KMS-11 (cell line): ENCODE results near the gene CLDN9.

ENCODE experiments used
- H2AFZ ChIP-seq: fragments of 200-600 bp; sonication (generic); 2 replicates; pipeline ENCODE4 v1.6.1; 2016; ENCODE audit warnings: antibody characterized with exemption, mixed run types, low read depth
- H3K27ac ChIP-seq: fragments of 200-600 bp; sonication (generic); 2 replicates; pipeline ENCODE4 v1.6.1; 2016; ENCODE audit warnings: mild to moderate bottlenecking, mixed run types
- H3K27me3 ChIP-seq: fragments of 200-600 bp; sonication (generic); 2 replicates; pipeline ENCODE4 v1.6.1; 2017; ENCODE audit warnings: mild to moderate bottlenecking, low read depth, mixed run types, moderate library complexity; ENCODE audit not compliant: insufficient read depth
- H3K36me3 ChIP-seq: fragments of 200-600 bp; sonication (generic); 2 replicates; pipeline ENCODE4 v1.6.1; 2017; ENCODE audit warnings: mild to moderate bottlenecking, mixed run types; ENCODE audit not compliant: insufficient read depth
- H3K4me1 ChIP-seq: fragments of 200-600 bp; sonication (generic); 2 replicates; pipeline ENCODE4 v1.6.1; 2016; ENCODE audit warnings: mild to moderate bottlenecking, low read depth, mixed run types; ENCODE audit not compliant: poor library complexity, severe bottlenecking
- H3K4me2 ChIP-seq: fragments of 200-600 bp; sonication (generic); 2 replicates; pipeline ENCODE4 v1.7.0; 2016; ENCODE audit warnings: mild to moderate bottlenecking, mixed run types
- H3K4me3 ChIP-seq: fragments of 200-600 bp; sonication (generic); IDR thresholded peaks from 2 replicates; pipeline ENCODE4 v1.6.1; 2017; ENCODE audit warnings: low read depth, low read length, mixed read lengths; ENCODE audit not compliant: insufficient read depth
- H3K79me2 ChIP-seq: fragments of 200-600 bp; sonication (generic); 2 replicates; pipeline ENCODE4 v1.6.1; 2016; ENCODE audit warnings: low read depth, mixed run types; ENCODE audit not compliant: insufficient read depth
- H3K9ac ChIP-seq: fragments of 200-600 bp; sonication (generic); 2 replicates; pipeline ENCODE4 v1.6.1; 2016; ENCODE audit warnings: mild to moderate bottlenecking, mixed run types
- H4K20me1 ChIP-seq: fragments of 200-600 bp; sonication (generic); 2 replicates; pipeline ENCODE4 v1.6.1; 2016; ENCODE audit warnings: mild to moderate bottlenecking, mixed run types; ENCODE audit not compliant: insufficient read depth
- TF ChIP-seq, protein P1 (sequence below): fragments of 200-600 bp; sonication (generic); conservative IDR thresholded peaks from 2 replicates; pipeline ENCODE4 v1.6.1; 2017; ENCODE audit warnings: low read depth, mild to moderate bottlenecking, antibody characterized with exemption, low read length, moderate library complexity, mixed read lengths

CLDN9 gene

DNA sequence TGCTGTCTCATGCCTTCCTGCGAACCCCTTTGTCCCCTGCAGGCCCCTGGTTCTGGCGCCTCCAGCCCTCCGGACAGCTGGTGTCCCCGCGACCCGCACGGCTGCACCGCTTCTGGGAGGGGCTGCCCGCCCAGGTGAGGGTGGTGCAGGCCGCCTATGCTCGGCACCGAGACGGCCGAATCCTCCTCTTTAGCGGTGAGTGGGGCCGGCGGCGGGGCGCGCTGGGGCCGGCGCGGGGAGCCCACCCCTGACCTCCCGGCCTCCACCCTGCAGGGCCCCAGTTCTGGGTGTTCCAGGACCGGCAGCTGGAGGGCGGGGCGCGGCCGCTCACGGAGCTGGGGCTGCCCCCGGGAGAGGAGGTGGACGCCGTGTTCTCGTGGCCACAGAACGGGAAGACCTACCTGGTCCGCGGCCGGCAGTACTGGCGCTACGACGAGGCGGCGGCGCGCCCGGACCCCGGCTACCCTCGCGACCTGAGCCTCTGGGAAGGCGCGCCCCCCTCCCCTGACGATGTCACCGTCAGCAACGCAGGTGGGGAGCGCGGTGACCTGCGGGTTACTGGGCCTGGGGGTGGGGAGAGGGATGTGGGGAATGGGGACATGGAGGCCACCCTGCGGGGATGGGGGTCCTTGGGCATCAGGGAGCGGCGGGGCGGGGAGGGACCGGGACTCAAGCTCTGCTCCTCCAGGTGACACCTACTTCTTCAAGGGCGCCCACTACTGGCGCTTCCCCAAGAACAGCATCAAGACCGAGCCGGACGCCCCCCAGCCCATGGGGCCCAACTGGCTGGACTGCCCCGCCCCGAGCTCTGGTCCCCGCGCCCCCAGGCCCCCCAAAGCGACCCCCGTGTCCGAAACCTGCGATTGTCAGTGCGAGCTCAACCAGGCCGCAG, 45.7 kb downstream of the CLDN9 start:
- Histone ChIP-seq H3K27me3 (peaks cover 6% of the 10 kb centered on the region; the same call in 1 of the 2 replicates), H3K79me2 (no peaks in the 10 kb centered on the region), H4K20me1 (no peaks in the 10 kb centered on the region), H3K4me2 (peak overlapping the region; percentile 80), H3K27ac (0 out of 2 replicates have a peak overlapping the region, but pooled peaks have one; percentile 43), H3K9ac (peak overlapping the region; percentile 92), H3K36me3 (no peaks in the 10 kb centered on the region), H3K4me3 (no peak overlapping the region), H3K4me1 (peaks cover 6% of the 10 kb centered on the region), H2AFZ (peak overlapping the region; percentile 98)
- TF ChIP-seq, protein P1, sequence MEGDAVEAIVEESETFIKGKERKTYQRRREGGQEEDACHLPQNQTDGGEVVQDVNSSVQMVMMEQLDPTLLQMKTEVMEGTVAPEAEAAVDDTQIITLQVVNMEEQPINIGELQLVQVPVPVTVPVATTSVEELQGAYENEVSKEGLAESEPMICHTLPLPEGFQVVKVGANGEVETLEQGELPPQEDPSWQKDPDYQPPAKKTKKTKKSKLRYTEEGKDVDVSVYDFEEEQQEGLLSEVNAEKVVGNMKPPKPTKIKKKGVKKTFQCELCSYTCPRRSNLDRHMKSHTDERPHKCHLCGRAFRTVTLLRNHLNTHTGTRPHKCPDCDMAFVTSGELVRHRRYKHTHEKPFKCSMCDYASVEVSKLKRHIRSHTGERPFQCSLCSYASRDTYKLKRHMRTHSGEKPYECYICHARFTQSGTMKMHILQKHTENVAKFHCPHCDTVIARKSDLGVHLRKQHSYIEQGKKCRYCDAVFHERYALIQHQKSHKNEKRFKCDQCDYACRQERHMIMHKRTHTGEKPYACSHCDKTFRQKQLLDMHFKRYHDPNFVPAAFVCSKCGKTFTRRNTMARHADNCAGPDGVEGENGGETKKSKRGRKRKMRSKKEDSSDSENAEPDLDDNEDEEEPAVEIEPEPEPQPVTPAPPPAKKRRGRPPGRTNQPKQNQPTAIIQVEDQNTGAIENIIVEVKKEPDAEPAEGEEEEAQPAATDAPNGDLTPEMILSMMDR: no peak

DNA sequence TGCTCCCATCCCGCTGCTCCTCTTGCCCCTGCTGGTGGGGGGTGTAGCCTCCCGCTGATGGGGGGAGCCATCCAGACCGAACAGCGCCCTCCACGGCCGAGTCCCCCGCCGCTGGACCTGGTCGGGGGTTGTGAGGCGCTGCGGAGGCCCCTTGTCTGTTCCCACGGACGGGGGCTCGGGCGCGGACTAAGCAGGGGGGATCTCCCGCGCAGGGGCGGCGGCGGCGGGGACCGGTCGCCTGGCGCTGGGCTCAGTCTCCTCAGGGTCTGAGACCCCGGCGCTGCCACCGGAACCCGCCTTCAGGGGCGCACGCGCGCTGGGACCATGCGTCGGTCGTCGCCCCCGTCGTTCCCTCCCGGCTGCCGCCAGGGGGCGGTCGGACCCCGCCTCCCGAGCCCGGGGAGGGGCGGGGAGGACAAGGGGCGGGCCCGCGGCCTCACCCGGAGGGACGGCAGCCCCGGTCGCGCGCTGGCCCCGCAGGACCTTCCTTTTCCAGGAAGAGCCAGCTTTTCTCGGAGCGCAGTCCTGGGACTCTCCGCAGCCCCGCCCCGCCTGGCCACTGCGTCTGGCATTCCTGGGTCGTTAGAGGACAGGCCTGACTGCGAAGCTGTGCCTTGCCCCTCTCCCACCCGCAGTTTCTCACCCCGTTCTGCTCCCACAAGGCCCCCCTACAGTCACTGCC, 46.5 kb downstream of the CLDN9 start:
- H3K27me3 ChIP-seq: peaks cover 6% of the 10 kb centered on the region; the same call in 1 of the 2 replicates

DNA sequence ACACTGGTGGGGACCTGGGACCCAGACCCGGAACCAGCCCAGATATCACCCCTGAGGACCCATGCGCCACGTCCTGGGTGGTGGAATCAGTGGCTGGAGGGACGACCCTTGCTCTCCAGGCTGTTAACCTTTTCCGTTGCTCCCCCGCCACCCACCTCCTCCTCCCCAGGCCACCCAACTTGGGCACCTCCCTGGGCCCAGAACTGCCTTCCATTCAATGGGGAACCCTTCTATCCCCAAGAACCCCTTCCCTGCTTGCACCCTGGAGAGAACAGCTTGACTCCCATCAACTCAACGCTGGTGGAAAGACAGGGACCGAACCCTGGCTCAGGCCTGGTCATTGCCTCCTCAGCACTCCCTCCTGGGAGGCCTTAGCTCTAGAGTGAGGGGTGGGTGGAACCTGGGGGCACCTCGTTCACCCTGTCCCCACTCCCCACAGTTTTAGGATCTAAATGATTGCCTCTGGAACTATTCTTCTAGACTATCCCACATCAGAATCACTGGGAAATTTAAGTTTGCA, 47.1 kb downstream of the CLDN9 start:
- Histone ChIP-seq H3K4me3 (no peak overlapping the region), H3K27me3 (peaks cover 6% of the 10 kb centered on the region; the same call in 1 of the 2 replicates), H3K27ac (no peak overlapping the region), H3K4me2 (peak overlapping the region; percentile 80), H3K79me2 (no peaks in the 10 kb centered on the region), H2AFZ (peak overlapping the region; percentile 98), H4K20me1 (no peaks in the 10 kb centered on the region), H3K4me1 (peaks cover 6% of the 10 kb centered on the region), H3K9ac (peak overlapping the region; percentile 92; the same call in 1 of the 2 replicates), H3K36me3 (no peaks in the 10 kb centered on the region)
- TF ChIP-seq, protein P1: no peak

More for the DNA sequence above, 46.5 kb downstream of the CLDN9 start:
- Histone ChIP-seq H3K27ac (0 out of 2 replicates have a peak overlapping the region, but pooled peaks have one; percentile 43), H3K9ac (peak overlapping the region; percentile 92), H2AFZ (peak overlapping the region; percentile 98), H3K36me3 (no peaks in the 10 kb centered on the region), H3K4me2 (peak overlapping the region; percentile 80), H4K20me1 (no peaks in the 10 kb centered on the region), H3K79me2 (no peaks in the 10 kb centered on the region), H3K4me3 (no peak overlapping the region), H3K4me1 (peaks cover 6% of the 10 kb centered on the region)
- TF ChIP-seq, protein P1: peak; percentile 84

DNA sequence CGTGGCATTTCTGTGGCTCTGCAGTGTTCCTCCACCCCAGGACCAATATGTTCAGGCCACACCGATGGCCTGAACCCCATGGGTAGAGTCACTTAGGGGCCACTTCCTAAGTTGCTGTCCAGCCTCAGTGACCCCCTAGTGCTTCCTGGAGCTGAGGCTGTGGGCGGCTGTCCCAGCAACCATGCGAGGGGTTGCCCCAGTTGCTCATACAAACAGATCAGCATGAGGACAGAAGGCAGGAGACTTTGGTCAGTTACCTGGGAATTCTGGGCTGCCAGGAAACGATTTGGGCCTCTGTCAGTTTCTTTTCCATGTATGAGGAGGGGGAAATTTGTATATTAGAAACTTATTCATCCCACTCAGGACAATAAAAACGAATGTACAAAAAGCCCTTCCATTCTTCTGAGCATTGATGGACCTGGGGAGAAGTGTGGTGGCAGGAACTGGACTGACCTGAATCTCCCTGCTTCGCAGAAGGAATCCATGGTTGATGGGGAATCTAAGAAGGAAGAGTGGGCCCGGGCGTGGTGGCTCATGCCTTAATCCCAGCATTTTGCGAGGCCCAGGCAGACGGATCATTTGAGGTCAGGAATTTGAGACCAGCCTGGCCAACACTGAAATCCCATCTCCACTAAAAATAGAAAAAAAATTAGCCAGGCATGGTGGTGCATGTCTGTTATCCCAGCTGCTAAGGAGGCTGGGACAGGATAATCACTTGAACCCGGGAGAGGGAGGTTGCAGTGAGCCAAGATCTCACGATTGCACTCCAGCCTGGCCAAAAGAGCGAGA, 47.8 kb downstream of the CLDN9 start:
- Histone ChIP-seq H3K27ac (no peak overlapping the region), H3K4me1 (peaks cover 12% of the 10 kb centered on the region), H3K4me2 (no peak overlapping the region), H3K4me3 (no peak overlapping the region), H3K79me2 (no peaks in the 10 kb centered on the region), H2AFZ (peak overlapping the region; percentile 98; the same call in 1 of the 2 replicates), H3K36me3 (no peaks in the 10 kb centered on the region), H4K20me1 (no peaks in the 10 kb centered on the region), H3K9ac (no peak overlapping the region), H3K27me3 (peaks cover 6% of the 10 kb centered on the region; the same call in 1 of the 2 replicates)
- TF ChIP-seq, protein P1: no peak
